NCI-H524 (cell line): ENCODE results near the gene TLR6.
A peak's percentile ranks its signal among the peaks of the same experiment; 100 is the strongest.
"Not testable (repeated sequence)": the region's sequence is repeated elsewhere in the genome, so short reads cannot be mapped to it uniquely, and the experiment has no call there.

ENCODE experiments used
- DNase-seq, 2 experiments: peaks; one replicate each; lab custom pipeline; 2025; lab: John Stamatoyannopoulos, UW

TLR6 gene

GRCh38 chr4:38822748-38823303, 33.8 kb downstream of the TLR6 start:
- no peak for DNase-seq

- no peak for DNase-seq
Observed at GRCh38 chr4:38821739-38822138, 34.9 kb downstream of the TLR6 start.

- no peak for DNase-seq
Observed at GRCh38 chr4:38820329-38821061, 36.1 kb downstream of the TLR6 start.

GRCh38 chr4:38819569-38819968, 37.0 kb downstream of the TLR6 start:
- DNase-seq = no peak

GRCh38 chr4:38818441-38818976, 38.1 kb downstream of the TLR6 start:
- no peak for DNase-seq

- DNase-seq = no peak
Observed at GRCh38 chr4:38815885-38816782, 40.5 kb downstream of the TLR6 start.

- DNase-seq = no peak
Observed at GRCh38 chr4:38814386-38814785, 42.2 kb downstream of the TLR6 start.

GRCh38 chr4:38811297-38811696, 45.3 kb downstream of the TLR6 start:
- no peak for DNase-seq

GRCh38 chr4:38807462-38807861, 49.2 kb downstream of the TLR6 start:
- DNase-seq = not testable (repeated sequence)

- DNase-seq = not testable (repeated sequence)
Observed at GRCh38 chr4:38806251-38806650, 50.4 kb downstream of the TLR6 start.

GRCh38 chr4:38805530-38806145, 51.0 kb downstream of the TLR6 start:
- DNase-seq = no peak

GRCh38 chr4:38804654-38805295, 51.8 kb downstream of the TLR6 start, which contains the start of gene TLR1:
Gene TLR1, minus strand, starts transcription at chr4:38804791. Its CDS starts 5,960 bp downstream, at chr4:38798831.
- DNase-seq = peak in 1 of 2 experiments; percentile 9

- no peak for DNase-seq
Observed at GRCh38 chr4:38803833-38804653, 52.6 kb downstream of the TLR6 start.

- no peak for DNase-seq
Observed at GRCh38 chr4:38802561-38803355, 53.9 kb downstream of the TLR6 start.

GRCh38 chr4:38800961-38801450, 55.6 kb downstream of the TLR6 start:
- no peak for DNase-seq

- DNase-seq = no peak
Observed at GRCh38 chr4:38800366-38800765, 56.3 kb downstream of the TLR6 start.

- DNase-seq = no peak
Observed at GRCh38 chr4:38795087-38795486, 61.5 kb downstream of the TLR6 start.

GRCh38 chr4:38794051-38794450, 62.6 kb downstream of the TLR6 start:
- DNase-seq = no peak

- no peak for DNase-seq
Observed at GRCh38 chr4:38791010-38791409, 65.6 kb downstream of the TLR6 start.

GRCh38 chr4:38788317-38788716, 68.3 kb downstream of the TLR6 start:
- no peak for DNase-seq
